Spleen (tissue), 7 donors: ENCODE results near the gene ADGRL3.

Experiments used
- POLR2AphosphoS5 ChIP-seq, 3 donors: sonication (generic); formaldehyde crosslinking; IDR thresholded peaks; one replicate each; pipeline ENCODE4 v1.5.1; 2017; ENCODE audit warnings: antibody characterized with exemption in 3 of 3
- TF ChIP-seq, protein P1 (sequence below), 11 experiments: fragments of 200-600 bp in 7 of 11; fragments of 450-650 bp in 4 of 11; sonication (generic) in 4 of 11; IDR thresholded peaks in 8 of 11; conservative IDR thresholded peaks in 3 of 11; 1 replicate in 7 of 11; 2 replicates in 4 of 11; pipeline versions ENCODE4 v1.4.0 to v1.8.0; 2016 to 2021; ENCODE audit warnings: antibody characterized with exemption in 11 of 11, inconsistent platforms in 4 of 11, mild to moderate bottlenecking in 1 of 11
- donor health status: DM: no; HTN: no; CAD: no; lungs with moderate emphysema.
- donor health status: DM: no; HTN: no; CAD: no.
- donor health status: DM: no; HTN: no; CAD: no.

GRCh38 chr4:62075089-62075488, 875.0 kb downstream of the ADGRL3 start:
- TF ChIP-seq, protein P1, sequence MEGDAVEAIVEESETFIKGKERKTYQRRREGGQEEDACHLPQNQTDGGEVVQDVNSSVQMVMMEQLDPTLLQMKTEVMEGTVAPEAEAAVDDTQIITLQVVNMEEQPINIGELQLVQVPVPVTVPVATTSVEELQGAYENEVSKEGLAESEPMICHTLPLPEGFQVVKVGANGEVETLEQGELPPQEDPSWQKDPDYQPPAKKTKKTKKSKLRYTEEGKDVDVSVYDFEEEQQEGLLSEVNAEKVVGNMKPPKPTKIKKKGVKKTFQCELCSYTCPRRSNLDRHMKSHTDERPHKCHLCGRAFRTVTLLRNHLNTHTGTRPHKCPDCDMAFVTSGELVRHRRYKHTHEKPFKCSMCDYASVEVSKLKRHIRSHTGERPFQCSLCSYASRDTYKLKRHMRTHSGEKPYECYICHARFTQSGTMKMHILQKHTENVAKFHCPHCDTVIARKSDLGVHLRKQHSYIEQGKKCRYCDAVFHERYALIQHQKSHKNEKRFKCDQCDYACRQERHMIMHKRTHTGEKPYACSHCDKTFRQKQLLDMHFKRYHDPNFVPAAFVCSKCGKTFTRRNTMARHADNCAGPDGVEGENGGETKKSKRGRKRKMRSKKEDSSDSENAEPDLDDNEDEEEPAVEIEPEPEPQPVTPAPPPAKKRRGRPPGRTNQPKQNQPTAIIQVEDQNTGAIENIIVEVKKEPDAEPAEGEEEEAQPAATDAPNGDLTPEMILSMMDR (IDR thresholded peaks at IDR 0.05 in 8 of 11, conservative IDR thresholded peaks at IDR 0.05 in 3 of 11): no peak
- no peak for TF ChIP-seq POLR2AphosphoS5 (IDR thresholded peaks at IDR 0.05)
